HEK293T (cell line): Measurements from ENCODE around the gene APBA2.

Source experiments
- CTCF ChIA-PET: fragments of 350-600 bp; formaldehyde crosslinking; extraction: SDS; loops from one replicate; lab custom pipeline; 2021; ENCODE audit warnings: antibody characterized with exemption, inconsistent platforms; lab: Yijun Ruan, JAX
- POLR2A ChIA-PET: fragments of 350-600 bp; formaldehyde crosslinking; extraction: SDS; loops from one replicate; lab custom pipeline; 2020; ENCODE audit warnings: antibody characterized with exemption, inconsistent platforms; lab: Yijun Ruan, JAX
- DNase-seq: peaks from one replicate; pipeline ENCODE4 v3.0.0; 2012; ENCODE audit warnings: mixed read lengths; ENCODE audit errors: extremely low spot score
- ARNT ChIP-seq: fragments of 450-650 bp; IDR thresholded peaks from 2 replicates; pipeline ENCODE4 v1.6.1; 2017; ENCODE audit warnings: mild to moderate bottlenecking
- BHLHE40 ChIP-seq: fragments of 450-650 bp; IDR thresholded peaks from 2 replicates; pipeline ENCODE4 v1.6.1; 2016; ENCODE audit warnings: mild to moderate bottlenecking, moderate library complexity, borderline replicate concordance
- CTBP1 ChIP-seq: fragments of 450-650 bp; IDR thresholded peaks from 2 replicates; pipeline ENCODE4 v1.6.1; 2016; ENCODE audit warnings: borderline replicate concordance
- ELF4 ChIP-seq: fragments of 450-650 bp; IDR thresholded peaks from 2 replicates; pipeline ENCODE4 v1.6.1; 2017; ENCODE audit warnings: antibody characterized with exemption
- FOXA1 ChIP-seq: fragments of 450-650 bp; IDR thresholded peaks from 2 replicates; pipeline ENCODE4 v1.6.1; 2016; ENCODE audit warnings: mild to moderate bottlenecking
- FOXK2 ChIP-seq: fragments of 450-650 bp; IDR thresholded peaks from 2 replicates; pipeline ENCODE4 v1.6.1; 2016; ENCODE audit warnings: mild to moderate bottlenecking
- FOXM1 ChIP-seq: fragments of 450-650 bp; IDR thresholded peaks from 2 replicates; pipeline ENCODE4 v1.6.1; 2017; ENCODE audit warnings: mild to moderate bottlenecking, borderline replicate concordance
- HDGF ChIP-seq: fragments of 450-650 bp; IDR thresholded peaks from 2 replicates; pipeline ENCODE4 v1.6.1; 2017; ENCODE audit warnings: antibody characterized with exemption, borderline replicate concordance
- L3MBTL2 ChIP-seq: fragments of 450-650 bp; conservative IDR thresholded peaks from 2 replicates; pipeline ENCODE4 v1.6.1; 2016; ENCODE audit warnings: mild to moderate bottlenecking
- LEF1 ChIP-seq: fragments of 450-650 bp; IDR thresholded peaks from 2 replicates; pipeline ENCODE4 v1.6.1; 2017; ENCODE audit warnings: mild to moderate bottlenecking, borderline replicate concordance
- NFRKB ChIP-seq: fragments of 450-650 bp; IDR thresholded peaks from 2 replicates; pipeline ENCODE4 v1.6.1; 2016; ENCODE audit warnings: mild to moderate bottlenecking, moderate library complexity
- PKNOX1 ChIP-seq: fragments of 450-650 bp; IDR thresholded peaks from 2 replicates; pipeline ENCODE4 v1.6.1; 2016
- SP1 ChIP-seq: fragments of 450-650 bp; IDR thresholded peaks from 2 replicates; pipeline ENCODE4 v1.6.1; 2017
- SUZ12 ChIP-seq: fragments of 450-650 bp; IDR thresholded peaks from 2 replicates; pipeline ENCODE4 v1.6.1; 2016; ENCODE audit warnings: mild to moderate bottlenecking
- TARDBP ChIP-seq: fragments of 450-650 bp; IDR thresholded peaks from 2 replicates; pipeline ENCODE4 v1.6.1; 2016
- ZNF384 ChIP-seq: fragments of 450-650 bp; IDR thresholded peaks from 2 replicates; pipeline ENCODE4 v1.6.1; 2016

Gene APBA2

DNA sequence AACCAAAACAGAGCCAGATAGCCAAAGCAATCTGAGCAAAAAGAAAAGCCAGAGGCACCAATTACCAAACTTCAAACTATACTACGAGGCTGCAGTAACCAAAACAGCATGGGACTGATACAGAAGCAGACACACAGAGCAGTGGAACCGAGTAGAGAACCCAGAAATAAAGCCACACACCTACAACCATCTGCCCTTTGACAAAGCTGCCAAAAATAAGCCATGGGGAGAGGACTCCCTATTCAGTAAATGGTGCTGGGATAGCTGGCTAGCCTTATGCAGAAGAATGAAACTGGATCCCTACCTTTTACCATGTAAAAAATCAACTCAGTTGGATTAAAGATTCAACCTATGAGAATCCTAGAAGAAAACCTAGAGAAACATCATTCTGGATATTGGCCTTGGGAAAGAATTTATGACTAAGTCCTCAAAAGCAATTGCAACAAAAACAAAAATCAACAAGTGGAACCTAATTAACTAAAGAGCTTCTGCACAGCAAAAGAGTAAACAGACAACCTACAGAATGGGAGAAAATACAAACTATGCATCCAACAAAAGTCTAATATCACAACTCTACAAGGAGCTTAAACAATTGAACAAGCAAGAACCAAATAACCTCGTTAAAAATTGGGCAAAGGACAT is 95.1 kb downstream of the APBA2 start:
- ChIA-PET CTCF (no interaction called here), POLR2A (no interaction called here)
- DNase-seq: no peak
- TF ChIP-seq HDGF (no peak), FOXM1 (no peak), FOXK2 (no peak), L3MBTL2 (no peak), SP1 (no peak), ELF4 (no peak), BHLHE40 (no peak), TARDBP (no peak), LEF1 (no peak), CTBP1 (no peak), SUZ12 (no peak), FOXA1 (no peak), PKNOX1 (no peak), ZNF384 (no peak), NFRKB (no peak), ARNT (no peak)

GRCh38 chr15:28981351-28981720 is 95.6 kb downstream of the APBA2 start:
- no peak for TF ChIP-seq LEF1
- TF ChIP-seq ELF4: no peak
- TF ChIP-seq NFRKB: no peak
- no peak for TF ChIP-seq ZNF384
- no peak for TF ChIP-seq HDGF
- TF ChIP-seq BHLHE40: no peak
- no peak for TF ChIP-seq FOXM1
- no peak for TF ChIP-seq L3MBTL2
- no peak for TF ChIP-seq FOXK2
- TF ChIP-seq PKNOX1: no peak
- TF ChIP-seq CTBP1: no peak
- no peak for TF ChIP-seq ARNT
- TF ChIP-seq TARDBP: no peak
- no peak for TF ChIP-seq SUZ12
- TF ChIP-seq FOXA1: no peak
- TF ChIP-seq SP1: no peak
- ChIA-PET POLR2A (no interaction called here), CTCF (no interaction called here)
- DNase-seq: no peak

DNA sequence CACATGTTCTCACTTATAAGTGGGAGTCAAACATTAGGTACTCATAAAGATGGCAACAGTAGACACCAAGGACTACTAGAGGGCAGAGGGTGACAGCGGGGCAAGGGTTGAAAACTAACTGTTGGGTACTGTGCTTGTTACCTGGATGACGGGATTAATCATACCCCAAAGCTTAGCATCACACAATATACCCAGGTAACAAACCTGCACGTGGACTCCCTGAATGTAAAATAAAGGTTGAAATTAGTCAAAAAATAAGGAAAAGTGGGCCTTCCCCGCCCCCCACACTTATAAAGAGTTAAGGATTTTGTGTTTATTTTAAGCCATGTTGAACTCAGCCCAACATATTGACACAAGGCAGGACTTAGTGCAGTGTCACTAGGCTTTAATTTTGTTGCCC is 96.1 kb downstream of the APBA2 start:
- POLR2A ChIA-PET: no interaction called here

DNA sequence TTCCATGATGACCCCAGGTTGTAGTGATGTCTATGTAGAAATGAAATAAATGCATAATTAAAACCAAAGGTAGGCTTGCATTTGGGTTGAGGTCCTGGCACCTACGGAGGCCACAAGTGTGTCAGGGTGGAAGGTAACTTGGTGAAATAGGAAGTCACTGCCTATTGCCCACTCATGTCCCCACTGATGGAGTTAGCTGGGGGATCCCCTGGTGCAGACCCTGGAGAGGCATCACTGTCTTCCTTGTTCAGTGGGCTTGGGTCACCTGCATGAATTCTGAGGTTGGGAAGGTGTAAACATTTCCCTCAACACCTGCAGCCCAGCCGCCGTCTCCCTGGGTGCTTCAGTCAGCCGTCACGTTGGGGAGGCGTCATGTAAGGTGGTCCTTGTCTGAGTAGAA is 97.1 kb downstream of the APBA2 start:
- CTCF ChIA-PET: no interaction called here
- TF ChIP-seq TARDBP (no peak), L3MBTL2 (no peak), ELF4 (no peak), FOXM1 (no peak), ARNT (no peak), FOXK2 (no peak)
- POLR2A ChIA-PET: no interaction called here
- DNase-seq: no peak

More for the DNA sequence above, 96.1 kb downstream of the APBA2 start:
- CTCF ChIA-PET: no interaction called here
- DNase-seq: no peak
- TF ChIP-seq TARDBP: no peak
- TF ChIP-seq PKNOX1: no peak
- no peak for TF ChIP-seq L3MBTL2
- no peak for TF ChIP-seq FOXM1
- TF ChIP-seq ARNT: no peak
- no peak for TF ChIP-seq SP1
- TF ChIP-seq BHLHE40: no peak
- TF ChIP-seq ZNF384: no peak
- TF ChIP-seq HDGF: no peak
- TF ChIP-seq NFRKB: no peak
- TF ChIP-seq CTBP1: no peak
- no peak for TF ChIP-seq ELF4
- TF ChIP-seq LEF1: no peak
- no peak for TF ChIP-seq FOXK2
- TF ChIP-seq FOXA1: no peak

DNA sequence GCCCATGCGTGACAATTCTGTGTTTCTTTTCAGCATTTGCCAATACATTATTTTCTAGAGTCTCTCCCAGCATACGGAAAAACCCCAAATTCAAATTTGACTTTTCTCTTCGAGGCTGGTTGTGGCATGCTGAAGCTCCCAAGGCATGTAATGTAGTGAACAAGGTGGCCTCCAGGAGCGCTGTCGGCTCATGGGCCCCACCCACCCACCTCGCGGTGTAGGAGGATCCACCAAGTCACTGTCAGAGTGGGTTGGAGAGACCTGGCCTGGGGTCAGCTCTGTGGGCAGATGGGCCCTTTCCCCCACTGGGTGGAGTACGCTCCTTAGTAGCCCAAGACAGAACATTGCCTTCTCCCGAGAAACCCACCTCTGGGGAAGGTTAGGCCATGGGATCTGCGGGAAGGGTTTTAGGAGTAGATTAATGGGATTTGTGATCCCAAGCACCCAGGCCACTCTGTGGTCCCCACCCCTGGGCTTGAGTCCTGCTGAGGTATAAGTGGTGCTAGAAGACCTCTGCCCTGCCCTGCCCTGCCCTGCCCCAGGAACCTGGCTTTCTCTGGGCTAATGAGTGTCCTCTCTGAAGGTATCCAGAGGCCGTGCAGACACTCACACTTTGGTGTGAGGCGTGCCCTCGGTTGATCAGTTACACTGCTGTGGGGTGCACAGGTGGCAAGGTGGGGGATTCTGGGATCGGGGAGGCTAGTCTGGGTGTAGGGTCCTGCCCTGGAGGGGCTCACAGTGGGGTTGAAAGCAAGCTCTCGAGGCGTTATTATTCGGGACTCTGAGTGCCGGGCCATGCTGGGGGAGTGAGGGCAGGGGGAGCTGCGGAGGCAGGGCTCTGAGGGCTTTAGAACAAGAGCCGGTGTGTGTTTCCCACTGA is 97.9 kb downstream of the APBA2 start:
- ChIA-PET CTCF (no interaction called here), POLR2A (no interaction called here)
- no peak for DNase-seq
- TF ChIP-seq ZNF384 (no peak), TARDBP (no peak), HDGF (no peak), NFRKB (no peak), LEF1 (no peak), L3MBTL2 (no peak), FOXA1 (no peak), SP1 (no peak), FOXK2 (no peak), SUZ12 (no peak), PKNOX1 (no peak), ELF4 (no peak), FOXM1 (no peak), BHLHE40 (no peak)
